GM20431 (cell line): ENCODE data around the gene ATP2B2.

Source experiments
- in situ Hi-C: fragments of 300-500 bp; cut with MseI, MboI; formaldehyde crosslinking; loops from one replicate; pipeline ENCODE4 v1.15.0; 2020; ENCODE audit warnings: low sequenced_read_pairs; ENCODE audit not compliant: unreplicated experiment

Gene ATP2B2

GRCh38 chr3:10513306-10513705 lies 7.9 kb upstream of the ATP2B2 start:
- in situ Hi-C loops = no loop called here

GRCh38 chr3:10512687-10513086 lies 7.3 kb upstream of the ATP2B2 start:
- in situ Hi-C loops = no loop called here

GRCh38 chr3:10511809-10512494 lies 6.6 kb upstream of the ATP2B2 start:
- in situ Hi-C loops = no loop called here

GRCh38 chr3:10510743-10511432 lies 5.5 kb upstream of the ATP2B2 start:
- in situ Hi-C loops = no loop called here

- in situ Hi-C loops = no loop called here
Measured at GRCh38 chr3:10510086-10510742, 4.8 kb upstream of the ATP2B2 start.

GRCh38 chr3:10509325-10509724 lies 3.9 kb upstream of the ATP2B2 start:
- in situ Hi-C loops = no loop called here

GRCh38 chr3:10508619-10509260 lies 3.4 kb upstream of the ATP2B2 start:
- in situ Hi-C loops = no loop called here

- in situ Hi-C loops = no loop called here
Measured at GRCh38 chr3:10508235-10508618, 2.8 kb upstream of the ATP2B2 start.

GRCh38 chr3:10507331-10507730 lies 1.9 kb upstream of the ATP2B2 start:
- in situ Hi-C loops = no loop called here

GRCh38 chr3:10506696-10507095 lies 1.3 kb upstream of the ATP2B2 start:
- in situ Hi-C loops = no loop called here

- in situ Hi-C loops = no loop called here
Measured at GRCh38 chr3:10505791-10506585, 602 bp upstream of the ATP2B2 start.

GRCh38 chr3:10504171-10505049 lies 976 bp downstream of the ATP2B2 start:
- in situ Hi-C loops = no loop called here

GRCh38 chr3:10503217-10503796 lies 2.1 kb downstream of the ATP2B2 start:
- in situ Hi-C loops = no loop called here

- in situ Hi-C loops = no loop called here
Measured at GRCh38 chr3:10502185-10502880, 3.1 kb downstream of the ATP2B2 start.

GRCh38 chr3:10501664-10502052 lies 3.7 kb downstream of the ATP2B2 start:
- in situ Hi-C loops = no loop called here

GRCh38 chr3:10500717-10501663 lies 4.4 kb downstream of the ATP2B2 start:
- in situ Hi-C loops = no loop called here

- in situ Hi-C loops = no loop called here
Measured at GRCh38 chr3:10498271-10498670, 7.1 kb downstream of the ATP2B2 start.
